ENCODE results near the gene TPST2. TPM values are rescaled to one million over a fixed set of nuclear protein-coding genes. Genes with fewer than 3 reads are reported as not detected.

Gene TPST2
- total and polyA plus RNA-seq, 2 of the 4 experiments (the other 2 are of a cell fraction) = 42.5 to 63.6 TPM

DNA sequence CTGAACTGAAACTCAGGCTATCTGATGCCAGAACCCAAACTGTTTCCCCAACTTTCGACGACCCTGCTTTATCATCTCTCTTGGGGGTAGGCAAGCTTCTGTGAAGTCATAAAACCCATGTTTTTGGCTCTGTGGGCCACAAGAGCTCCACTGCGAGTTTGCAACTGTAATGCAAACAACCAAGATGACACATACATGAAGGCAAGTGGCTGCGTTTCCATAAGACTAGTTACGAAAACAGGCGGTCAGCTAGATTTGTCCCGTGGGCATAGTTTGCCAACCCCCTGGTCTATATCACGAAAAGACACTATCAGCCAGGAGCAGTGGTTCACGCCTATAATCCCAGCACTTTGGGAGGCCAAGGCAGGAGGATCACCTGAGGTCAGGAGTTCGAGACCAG lies 37.5 kb downstream of the TPST2 start:
- H3K56ac ChIP-seq (ENCODE audit: extremely low read depth, insufficient read depth, low read length) = peak overlapping the region; percentile 26; the same call in 1 of the 2 replicates
- intact Hi-C loops (cut with micrococcal nuclease) (no loop called here), dilution Hi-C loops (cut with HindIII; ENCODE audit: low sequenced_read_pairs, unreplicated experiment) (no loop called here), in situ Hi-C loops (cut with MboI; ENCODE audit: low sequenced_read_pairs) (no loop called here)
- H3K4me1 ChIP-seq (ENCODE audit: control insufficient read depth, insufficient read depth, low read length) = peaks cover 23% of the 10 kb centered on the region
- H2BK5ac ChIP-seq (ENCODE audit: low read depth, low read length, poor library complexity, severe bottlenecking) = peak overlapping the region; percentile 87
- CTCF ChIA-PET = interaction anchor here (0.7 kb wide), 1 partner anchor 1322 kb away, joined by 3 read pairs; no protein-coding TSS in a partner anchor
- H4K5ac ChIP-seq (ENCODE audit: low read depth, low read length) = peak overlapping the region; percentile 94
- peak overlapping the region; percentile 96 for H3K27ac ChIP-seq (ENCODE audit: insufficient read depth, low read length)
- BruUV-seq (replicated peaks) = no TSS peak
- peak overlapping the region; percentile 69 for H3K18ac ChIP-seq (ENCODE audit: low read depth, low read length)
- peaks cover 37% of the 10 kb centered on the region for H3K9me1 ChIP-seq (ENCODE audit: insufficient read depth, low read length)
- ATAC-seq (ENCODE audit: low read depth) = no peak
- WGBS, 2 experiments (ENCODE audit: extremely low coverage in 2 of 2, insufficient read length in 1 of 2) = 100% methylated on average over 1 of the region's 10 CpGs; no CpG with 5 or more reads in 1 of the 2 experiments
- peak overlapping the region; percentile 78 for H3K14ac ChIP-seq (replicated peaks; ENCODE audit: low read depth, low read length)
- H3K79me1 ChIP-seq (ENCODE audit: low read depth in 1 of 2, low read length in 2 of 2) = peaks cover 44 to 75% of the 10 kb centered on the region in 2 experiments
- H4K20me1 ChIP-seq (ENCODE audit: insufficient read depth, low read length) = no peaks in the 10 kb centered on the region
- no peak overlapping the region for H3K9ac ChIP-seq (ENCODE audit: low read depth, low read length)
- peak overlapping the region; percentile 77 to 93 for H4K8ac ChIP-seq (ENCODE audit: low read depth in 2 of 2, low read length in 2 of 2)
- H2AK5ac ChIP-seq (ENCODE audit: low read depth, low read length) = peak overlapping the region; percentile 92
- POLR2A ChIA-PET (ENCODE audit: unreplicated experiment) = no interaction called here
- peak overlapping the region; percentile 91 for H2BK120ac ChIP-seq (ENCODE audit: low read depth, low read length)
- H3K4me2 ChIP-seq (ENCODE audit: low read depth, low read length) = no peak overlapping the region
- TF ChIP-seq SMC3 (IDR thresholded peaks at IDR 0.05; ENCODE audit: low read depth, low read length) = no peak
- TF ChIP-seq CEBPB (IDR thresholded peaks at IDR 0.05; ENCODE audit: low read depth, low read length) = 0 out of 2 replicates have a peak, but pooled peaks have one; percentile 29
- TF ChIP-seq, protein P1, sequence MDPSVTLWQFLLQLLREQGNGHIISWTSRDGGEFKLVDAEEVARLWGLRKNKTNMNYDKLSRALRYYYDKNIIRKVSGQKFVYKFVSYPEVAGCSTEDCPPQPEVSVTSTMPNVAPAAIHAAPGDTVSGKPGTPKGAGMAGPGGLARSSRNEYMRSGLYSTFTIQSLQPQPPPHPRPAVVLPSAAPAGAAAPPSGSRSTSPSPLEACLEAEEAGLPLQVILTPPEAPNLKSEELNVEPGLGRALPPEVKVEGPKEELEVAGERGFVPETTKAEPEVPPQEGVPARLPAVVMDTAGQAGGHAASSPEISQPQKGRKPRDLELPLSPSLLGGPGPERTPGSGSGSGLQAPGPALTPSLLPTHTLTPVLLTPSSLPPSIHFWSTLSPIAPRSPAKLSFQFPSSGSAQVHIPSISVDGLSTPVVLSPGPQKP (IDR thresholded peaks at IDR 0.05; ENCODE audit: borderline replicate concordance, low read depth, low read length) = no peak
- peak overlapping the region; percentile 87; the same call in 2 of the 3 replicates for H2BK15ac ChIP-seq (ENCODE audit: low read depth, low read length)
- no peak overlapping the region for H2AFZ ChIP-seq (replicated peaks; ENCODE audit: low read length, poor library complexity)
- H4K91ac ChIP-seq (ENCODE audit: insufficient read depth, low read depth, low read length) = peak overlapping the region; percentile 98
- H2AK9ac ChIP-seq (replicated peaks; ENCODE audit: low read depth, low read length, poor library complexity) = peak overlapping the region; percentile 65
- H3K4ac ChIP-seq (ENCODE audit: low read depth, low read length) = peak overlapping the region; percentile 97
- H3K23ac ChIP-seq (ENCODE audit: low read depth, low read length) = peak overlapping the region; percentile 79; the same call in 1 of the 2 replicates
- DNase-seq = peak; percentile 73
- H2BK20ac ChIP-seq (ENCODE audit: low read depth, low read length) = peak overlapping the region; percentile 90
- no peaks in the 10 kb centered on the region for H3K9me3 ChIP-seq (ENCODE audit: control insufficient read depth, insufficient read depth, low read length)
- no peaks in the 10 kb centered on the region for H3K27me3 ChIP-seq (ENCODE audit: control insufficient read depth, insufficient read depth, low read length)
- no peak overlapping the region for H3K4me3 ChIP-seq (ENCODE audit: insufficient read depth, low read depth, low read length)
- H3K36me3 ChIP-seq (ENCODE audit: control insufficient read depth, insufficient read depth, low read length) = no peaks in the 10 kb centered on the region
